Epithelial cell of esophagus (primary cell): Measurements from ENCODE around the gene PRSS38.

Experiments
- DNase-seq: peaks from one replicate; pipeline ENCODE4 v3.0.0; 2010; ENCODE audit warnings: low read depth
- H3K4me3 ChIP-seq: 2 replicates; pipeline ENCODE4 v1.5.1; 2011; ENCODE audit warnings: mild to moderate bottlenecking, low read length, control low read depth
- TF ChIP-seq, protein P1 (sequence below): IDR thresholded peaks from 2 replicates; pipeline ENCODE4 v1.5.1; 2011; ENCODE audit warnings: low read depth, mild to moderate bottlenecking, low read length, control low read depth, inconsistent platforms; ENCODE audit not compliant: insufficient read depth; ENCODE audit errors: missing control alignments

PRSS38 gene

DNA sequence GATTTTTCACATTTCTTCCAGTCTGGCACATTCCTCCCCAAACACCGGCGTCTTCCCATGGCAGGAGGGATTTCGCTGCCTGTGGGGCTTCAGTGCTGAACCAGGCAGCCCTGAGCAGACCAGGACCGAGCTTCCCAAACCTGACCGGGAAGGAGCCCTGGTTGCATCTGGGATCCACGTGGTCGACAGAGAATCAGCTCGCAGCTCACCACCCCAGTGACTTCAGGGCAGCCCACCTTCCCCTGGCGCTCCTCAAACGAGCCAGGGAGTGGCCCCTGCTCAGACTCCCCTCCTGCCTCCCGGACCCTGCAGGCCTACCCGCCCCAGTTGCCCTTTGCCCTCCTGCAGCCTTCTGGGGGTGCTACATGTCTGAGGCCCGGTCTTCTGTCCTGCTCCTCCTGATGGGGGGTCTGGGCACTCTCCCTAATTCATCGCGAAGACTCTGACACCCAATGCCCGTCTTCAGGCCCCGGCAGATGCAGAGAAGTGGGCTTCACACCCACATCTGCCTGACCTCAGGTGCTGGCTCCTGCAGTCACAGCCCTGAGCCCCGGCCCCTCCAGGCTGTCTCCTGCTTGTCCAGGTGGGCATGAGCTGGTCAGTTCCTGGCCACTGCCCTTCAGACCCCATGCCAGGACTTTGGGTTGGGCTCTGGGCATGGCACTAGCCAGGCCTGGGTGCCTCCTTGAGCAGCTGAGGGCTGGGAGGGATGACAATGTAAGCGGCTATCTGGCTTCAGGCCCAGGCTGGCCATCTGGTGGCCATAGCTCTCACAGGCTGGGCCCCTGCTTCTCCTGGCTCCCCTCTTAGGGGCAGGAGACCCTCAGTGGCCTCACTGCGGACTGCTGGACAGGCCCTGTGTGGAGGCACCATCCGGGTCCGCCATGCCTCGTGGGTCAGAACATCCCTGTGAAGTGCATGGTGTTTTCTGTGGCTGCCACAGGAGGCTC is 26.1 kb upstream of the PRSS38 start:
- H3K4me3 ChIP-seq = peak overlapping the region; percentile 49
- DNase-seq = no peak
- TF ChIP-seq, protein P1, sequence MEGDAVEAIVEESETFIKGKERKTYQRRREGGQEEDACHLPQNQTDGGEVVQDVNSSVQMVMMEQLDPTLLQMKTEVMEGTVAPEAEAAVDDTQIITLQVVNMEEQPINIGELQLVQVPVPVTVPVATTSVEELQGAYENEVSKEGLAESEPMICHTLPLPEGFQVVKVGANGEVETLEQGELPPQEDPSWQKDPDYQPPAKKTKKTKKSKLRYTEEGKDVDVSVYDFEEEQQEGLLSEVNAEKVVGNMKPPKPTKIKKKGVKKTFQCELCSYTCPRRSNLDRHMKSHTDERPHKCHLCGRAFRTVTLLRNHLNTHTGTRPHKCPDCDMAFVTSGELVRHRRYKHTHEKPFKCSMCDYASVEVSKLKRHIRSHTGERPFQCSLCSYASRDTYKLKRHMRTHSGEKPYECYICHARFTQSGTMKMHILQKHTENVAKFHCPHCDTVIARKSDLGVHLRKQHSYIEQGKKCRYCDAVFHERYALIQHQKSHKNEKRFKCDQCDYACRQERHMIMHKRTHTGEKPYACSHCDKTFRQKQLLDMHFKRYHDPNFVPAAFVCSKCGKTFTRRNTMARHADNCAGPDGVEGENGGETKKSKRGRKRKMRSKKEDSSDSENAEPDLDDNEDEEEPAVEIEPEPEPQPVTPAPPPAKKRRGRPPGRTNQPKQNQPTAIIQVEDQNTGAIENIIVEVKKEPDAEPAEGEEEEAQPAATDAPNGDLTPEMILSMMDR = no peak

DNA sequence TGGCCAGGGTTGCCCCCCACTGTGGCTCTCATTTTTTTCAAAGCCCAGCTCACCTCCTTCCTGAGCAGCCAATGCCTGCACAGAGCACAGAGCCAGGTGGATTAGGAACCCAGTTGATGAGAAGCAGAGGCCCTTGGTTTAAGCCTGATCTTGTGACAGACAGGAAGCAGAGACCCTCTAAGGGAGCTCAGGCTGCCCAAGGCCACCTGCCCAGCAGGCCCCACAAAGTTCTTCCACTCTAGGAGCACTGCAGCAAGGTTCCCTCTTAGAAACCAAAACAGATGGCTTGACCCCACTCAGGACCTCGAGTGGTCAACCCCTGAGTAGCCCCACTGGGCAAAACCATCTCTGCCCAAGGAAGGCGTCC is 25.5 kb upstream of the PRSS38 start:
- TF ChIP-seq, protein P1 = no peak
- no peak overlapping the region for H3K4me3 ChIP-seq
- DNase-seq = no peak

DNA sequence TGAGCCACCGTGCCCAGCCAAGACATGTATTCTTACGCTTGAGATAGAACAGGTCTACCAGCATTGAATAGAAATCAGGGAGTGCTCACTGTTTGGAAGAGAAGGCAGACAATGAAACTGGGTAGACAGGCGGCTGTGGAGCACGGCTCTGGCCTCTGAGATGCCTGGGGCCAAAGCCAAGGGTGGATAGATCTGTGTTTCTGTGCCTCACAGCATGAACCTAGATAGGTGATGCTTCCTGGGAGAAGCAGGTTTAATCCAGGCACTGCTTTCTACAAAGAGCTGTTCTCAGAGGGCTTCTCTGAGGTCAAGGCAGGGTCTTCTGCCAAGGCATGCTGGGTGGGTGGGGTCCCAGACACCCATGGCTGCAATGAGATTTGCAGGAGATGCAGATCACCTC is 24.6 kb upstream of the PRSS38 start:
- H3K4me3 ChIP-seq = no peak overlapping the region
- DNase-seq = no peak
- TF ChIP-seq, protein P1 = no peak

DNA sequence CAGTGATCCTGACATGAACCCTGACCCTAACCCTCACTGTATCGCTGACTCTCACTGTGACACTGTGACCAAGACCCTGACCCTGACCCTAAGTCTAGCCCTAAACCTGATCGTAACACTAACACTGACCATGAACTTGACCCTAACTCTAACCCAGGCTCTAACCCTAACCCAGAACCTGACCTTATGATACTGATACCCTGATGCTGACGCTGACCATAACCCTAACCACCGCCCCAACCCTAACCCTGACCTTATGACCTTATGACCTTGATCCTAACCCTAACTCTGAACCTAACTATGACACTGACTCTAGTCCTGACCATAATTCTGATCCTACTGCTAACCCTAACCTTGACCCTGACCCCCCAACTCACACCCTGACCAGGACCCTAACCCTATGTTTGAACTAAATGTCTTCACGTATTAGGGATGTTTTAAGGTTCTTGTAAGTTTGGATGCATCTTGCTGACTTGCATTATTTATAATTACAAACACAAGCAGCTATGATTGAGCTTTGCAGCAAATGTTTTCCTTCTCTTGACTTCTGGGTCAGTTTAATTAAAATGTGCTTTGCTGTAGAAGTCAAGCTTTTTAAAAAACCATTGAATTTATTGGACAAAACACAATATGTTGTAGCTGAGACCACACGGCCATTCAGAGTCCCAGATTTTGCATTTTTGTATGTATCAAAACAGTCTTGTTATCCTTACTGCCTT is 23.9 kb upstream of the PRSS38 start:
- no peak overlapping the region for H3K4me3 ChIP-seq
- DNase-seq = no peak
- TF ChIP-seq, protein P1 = no peak

DNA sequence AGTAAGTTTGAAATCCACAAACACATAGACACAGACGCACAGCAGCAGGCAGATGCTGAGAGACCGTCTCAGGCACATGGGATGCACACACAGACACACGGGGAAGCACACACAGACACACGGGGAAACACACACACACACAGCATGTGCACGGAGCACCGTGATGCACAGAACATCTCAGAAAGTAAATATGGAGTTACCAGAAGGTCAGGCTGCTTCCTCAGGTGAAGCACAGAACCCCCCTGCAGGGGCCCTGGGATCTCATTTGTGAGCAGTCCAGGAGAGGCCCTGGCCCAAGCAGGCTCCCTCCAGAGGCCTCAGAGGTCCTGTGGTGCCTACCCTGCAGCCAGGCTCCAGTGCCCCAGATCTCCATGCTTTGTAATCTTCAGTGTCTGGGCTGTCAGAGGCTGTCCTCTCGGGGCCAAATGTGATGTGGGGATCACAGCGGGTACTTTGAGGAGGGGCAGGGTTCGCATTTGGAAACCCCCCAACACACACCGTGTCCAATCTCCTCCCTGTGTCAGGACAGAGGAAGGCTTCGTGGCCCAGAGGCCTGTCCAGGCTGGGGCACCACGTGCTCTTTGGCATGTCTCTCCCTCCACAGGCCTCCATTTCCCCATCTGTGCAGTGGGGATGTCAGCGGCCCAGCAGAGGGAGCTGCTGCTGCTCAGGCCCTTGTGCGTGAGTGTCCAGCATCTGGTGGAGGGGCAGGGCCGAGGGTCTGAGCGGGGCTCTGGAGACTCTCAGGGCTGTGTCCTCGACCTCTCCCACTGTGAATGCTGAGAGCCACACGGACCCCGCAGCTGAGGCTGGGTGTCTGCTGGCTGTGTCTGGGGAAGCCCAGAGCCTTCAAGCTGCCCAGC is 23.0 kb upstream of the PRSS38 start:
- no peak for DNase-seq
- TF ChIP-seq, protein P1 = no peak
- H3K4me3 ChIP-seq = no peak overlapping the region

DNA sequence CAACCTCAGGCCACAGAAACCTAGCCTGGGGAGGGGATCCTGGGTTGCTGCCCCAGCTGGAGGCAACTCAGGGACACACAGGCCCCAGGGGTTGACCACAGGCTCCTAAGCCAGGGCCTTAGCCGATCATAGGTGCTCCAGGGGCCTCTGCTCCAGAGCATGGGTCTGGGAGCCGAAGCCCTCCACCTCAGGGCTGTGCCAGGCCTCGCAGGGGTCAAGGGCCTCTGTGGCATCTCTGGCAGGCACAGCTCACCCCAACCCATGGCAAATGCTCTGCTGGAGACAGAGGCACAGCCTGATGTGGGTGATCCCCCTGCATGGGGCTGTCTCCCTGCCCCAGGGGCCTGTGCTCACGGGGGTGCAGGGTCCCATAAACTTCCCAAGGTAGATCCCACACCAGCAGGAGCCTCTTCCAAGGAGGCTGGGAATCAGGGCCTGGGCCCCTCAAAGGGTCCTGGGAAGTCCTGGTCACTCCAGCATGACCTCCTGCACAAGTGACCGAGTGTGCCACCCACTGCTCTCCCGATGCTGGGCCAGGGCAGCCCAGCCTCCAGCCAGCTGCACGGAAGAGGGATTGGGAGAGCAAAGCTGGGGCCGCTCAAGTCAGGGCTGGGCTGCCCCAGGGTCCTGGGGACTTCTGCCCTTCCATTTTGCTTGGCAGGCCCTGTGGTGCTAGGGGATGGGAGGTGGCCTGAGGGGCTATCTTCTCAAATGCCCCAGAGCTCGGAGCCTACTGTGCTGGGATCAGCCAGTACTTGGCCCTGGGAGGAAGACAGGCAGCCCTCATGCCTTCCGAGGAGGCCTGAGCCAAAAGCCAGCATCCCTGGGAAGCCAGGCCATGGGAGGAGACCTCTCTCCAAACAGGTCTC is 22.2 kb upstream of the PRSS38 start:
- H3K4me3 ChIP-seq = no peak overlapping the region
- TF ChIP-seq, protein P1 = no peak
- no peak for DNase-seq
